LNCAP (cell line): ENCODE measurements around the gene CAMK2A.

Experiments used
- TF ChIP-seq, protein P1 (sequence below): fragments of 450-650 bp; IDR thresholded peaks from 2 replicates; pipeline ENCODE4 v1.5.1; 2017; ENCODE audit warnings: mild to moderate bottlenecking

The CAMK2A gene

DNA sequence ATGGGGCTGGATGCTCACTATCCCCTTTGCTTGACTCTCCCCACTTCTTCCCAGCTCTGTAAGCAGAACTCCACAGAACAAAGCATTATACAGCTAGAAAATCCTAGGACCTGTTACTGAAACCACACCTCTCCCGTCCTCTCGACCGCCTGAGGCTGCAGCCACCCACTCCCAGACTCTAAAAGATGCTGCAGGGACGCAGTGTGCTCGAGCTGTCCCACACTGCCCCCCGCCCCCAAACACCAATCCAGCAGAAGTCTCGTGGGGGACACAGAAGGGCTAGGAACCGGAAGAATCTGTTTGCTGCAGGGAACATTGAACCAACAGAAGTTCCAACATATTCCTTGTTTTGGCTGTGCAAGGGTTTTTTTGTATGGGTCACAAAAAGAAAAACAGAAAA is 7.6 kb downstream of the CAMK2A start:
- TF ChIP-seq, protein P1, sequence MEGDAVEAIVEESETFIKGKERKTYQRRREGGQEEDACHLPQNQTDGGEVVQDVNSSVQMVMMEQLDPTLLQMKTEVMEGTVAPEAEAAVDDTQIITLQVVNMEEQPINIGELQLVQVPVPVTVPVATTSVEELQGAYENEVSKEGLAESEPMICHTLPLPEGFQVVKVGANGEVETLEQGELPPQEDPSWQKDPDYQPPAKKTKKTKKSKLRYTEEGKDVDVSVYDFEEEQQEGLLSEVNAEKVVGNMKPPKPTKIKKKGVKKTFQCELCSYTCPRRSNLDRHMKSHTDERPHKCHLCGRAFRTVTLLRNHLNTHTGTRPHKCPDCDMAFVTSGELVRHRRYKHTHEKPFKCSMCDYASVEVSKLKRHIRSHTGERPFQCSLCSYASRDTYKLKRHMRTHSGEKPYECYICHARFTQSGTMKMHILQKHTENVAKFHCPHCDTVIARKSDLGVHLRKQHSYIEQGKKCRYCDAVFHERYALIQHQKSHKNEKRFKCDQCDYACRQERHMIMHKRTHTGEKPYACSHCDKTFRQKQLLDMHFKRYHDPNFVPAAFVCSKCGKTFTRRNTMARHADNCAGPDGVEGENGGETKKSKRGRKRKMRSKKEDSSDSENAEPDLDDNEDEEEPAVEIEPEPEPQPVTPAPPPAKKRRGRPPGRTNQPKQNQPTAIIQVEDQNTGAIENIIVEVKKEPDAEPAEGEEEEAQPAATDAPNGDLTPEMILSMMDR: no peak

DNA sequence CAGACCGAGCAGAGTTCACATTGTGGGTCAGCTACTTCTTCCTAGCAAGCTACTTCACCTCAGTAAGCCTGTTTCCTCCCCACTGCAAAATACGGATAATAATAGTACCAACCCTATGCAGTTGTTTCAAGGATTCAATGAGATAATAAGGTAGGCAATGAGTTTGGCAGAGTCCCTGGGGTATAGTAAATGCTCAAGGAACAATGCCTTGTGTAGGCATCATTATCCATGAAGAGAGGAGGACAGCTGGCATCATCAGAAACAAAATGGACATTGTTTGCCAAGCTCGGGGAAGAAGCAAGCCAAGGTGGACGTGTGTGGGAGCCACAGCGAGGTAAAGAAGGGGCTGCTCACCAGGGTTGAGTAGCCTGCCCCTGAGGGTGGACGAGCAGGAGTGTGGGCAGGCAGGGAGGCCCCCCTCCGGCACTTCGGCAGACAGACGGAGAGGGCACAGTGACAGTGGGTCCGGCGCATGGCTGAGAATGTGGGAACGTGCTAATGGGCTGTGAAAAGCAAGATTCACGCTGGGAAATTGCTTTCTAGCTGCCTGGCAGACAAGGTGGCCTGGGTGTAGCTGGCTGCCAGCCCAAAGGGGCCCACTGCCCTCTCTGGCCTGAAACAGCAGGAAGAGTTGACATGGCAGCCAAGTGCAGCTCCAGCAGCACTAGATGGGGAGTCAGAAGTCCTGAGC is 10.1 kb downstream of the CAMK2A start:
- TF ChIP-seq, protein P1: no peak

DNA sequence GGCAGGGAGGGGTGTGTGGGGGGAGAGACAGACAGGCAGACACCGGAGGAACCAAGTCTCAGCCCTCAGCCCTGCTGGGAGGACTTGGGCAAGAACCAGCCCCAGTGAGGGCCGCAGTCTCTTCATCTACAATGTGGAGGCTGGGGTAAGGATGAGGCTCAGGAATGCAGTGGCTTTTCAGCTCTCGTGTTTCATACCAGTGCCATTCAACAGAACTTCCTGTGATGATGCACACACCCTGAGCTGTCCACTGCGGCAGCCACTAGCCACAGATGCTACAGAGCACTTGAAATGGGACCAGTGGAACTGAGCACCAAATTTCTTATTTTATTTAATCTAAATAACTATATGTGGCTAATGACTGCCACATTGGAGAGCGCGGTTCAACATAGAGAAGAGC is 10.7 kb downstream of the CAMK2A start:
- TF ChIP-seq, protein P1: no peak

DNA sequence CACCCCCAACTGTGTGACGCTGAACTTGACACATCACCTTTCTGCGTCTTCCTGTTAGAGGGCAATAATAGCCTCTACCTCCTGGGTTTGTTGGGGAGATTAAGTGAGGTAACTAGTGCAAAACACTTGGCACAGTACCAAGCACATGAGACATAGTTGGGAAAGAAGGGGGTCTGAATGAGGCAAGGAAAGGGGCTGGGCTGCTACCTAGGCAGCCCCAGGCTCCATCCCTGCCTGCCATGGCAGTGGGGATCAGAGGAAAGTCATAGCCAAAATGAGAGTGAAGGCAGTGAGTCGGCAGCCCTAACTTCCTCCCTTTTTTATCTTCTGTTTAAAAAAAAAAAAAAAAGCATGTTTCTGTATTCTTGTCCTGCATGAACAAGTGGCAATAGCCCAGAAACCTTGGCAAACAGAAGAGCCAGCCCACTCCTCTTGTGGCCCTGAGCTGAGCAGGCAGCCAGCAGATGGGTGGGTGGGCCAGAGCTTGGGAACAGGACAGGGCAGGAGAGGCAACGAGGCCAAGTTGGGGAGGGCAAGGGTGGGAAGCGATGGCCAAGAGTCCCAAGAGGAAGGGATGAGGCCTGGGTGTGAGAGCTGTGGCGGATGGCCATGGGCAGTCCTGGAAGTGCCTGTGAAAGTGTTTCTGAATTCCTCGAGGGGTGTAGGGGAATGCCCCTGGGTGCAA is 11.4 kb downstream of the CAMK2A start:
- TF ChIP-seq, protein P1: no peak

DNA sequence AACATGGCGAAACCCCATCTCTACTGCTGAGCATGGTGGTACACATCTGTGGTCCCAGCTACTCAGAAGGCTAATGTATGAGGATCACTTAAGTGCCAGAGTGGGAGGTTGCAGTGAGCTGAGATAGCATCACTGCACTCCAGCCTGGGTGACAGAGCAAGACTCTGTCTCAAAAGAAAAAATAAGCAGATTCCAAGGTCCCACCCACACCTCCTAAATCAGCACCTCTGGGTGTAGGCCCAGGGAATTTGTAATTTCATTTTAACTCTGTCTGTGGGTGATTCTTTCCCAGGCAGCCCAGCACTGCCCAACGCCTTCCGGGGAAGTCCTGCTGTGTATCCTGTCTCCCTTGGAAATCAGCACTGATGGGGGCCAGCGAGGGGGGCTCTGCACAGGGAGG is 12.5 kb downstream of the CAMK2A start:
- TF ChIP-seq, protein P1: no peak

DNA sequence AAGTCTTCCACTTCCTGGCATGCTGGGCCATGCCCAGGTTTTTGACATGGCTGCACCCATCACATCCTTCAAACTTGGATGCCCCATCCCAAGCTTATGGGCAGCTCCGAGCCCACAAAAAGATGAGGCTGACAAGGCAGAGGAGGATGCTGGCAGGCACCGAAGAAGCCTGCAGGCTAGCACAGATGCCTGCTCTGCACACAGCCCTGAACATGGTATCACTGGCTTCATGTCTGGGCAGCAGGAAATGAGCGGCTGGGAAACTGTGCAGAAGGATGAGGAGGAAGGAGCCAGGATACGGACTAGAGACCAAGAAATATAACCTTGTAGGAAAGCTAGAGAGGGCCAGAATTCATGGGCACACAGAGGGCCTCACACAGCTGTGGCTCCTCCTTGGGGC is 14.8 kb downstream of the CAMK2A start:
- TF ChIP-seq, protein P1: no peak

DNA sequence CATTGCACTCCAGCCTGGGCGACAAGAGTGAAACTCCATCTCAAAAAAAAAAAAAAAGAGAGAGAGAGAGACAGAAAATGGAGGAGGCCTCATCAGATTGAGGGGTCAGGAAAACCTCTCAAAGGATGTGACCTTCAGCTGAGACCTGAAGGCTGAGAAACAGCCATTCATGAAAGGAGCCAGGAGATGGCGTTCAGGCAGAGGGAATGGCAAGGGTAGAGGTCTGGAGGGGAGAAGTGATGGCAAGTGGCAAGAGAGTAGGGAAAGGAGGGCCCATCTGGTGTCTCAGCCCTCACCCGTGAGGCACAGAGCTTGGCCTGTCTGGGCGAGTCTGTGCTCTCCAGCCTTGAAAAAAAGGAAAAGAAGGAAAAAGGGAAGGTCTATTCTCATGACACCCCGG is 17.0 kb downstream of the CAMK2A start:
- TF ChIP-seq, protein P1: no peak
